NT2/D1 (cell line): ENCODE data around the gene LEMD2.

Experiments
- SUZ12 ChIP-seq: IDR thresholded peaks from 2 replicates; pipeline ENCODE4 v1.6.1; 2011; ENCODE audit not compliant: insufficient read length, insufficient read depth; ENCODE audit errors: extremely low read depth
- YY1 ChIP-seq: IDR thresholded peaks from 2 replicates; pipeline ENCODE4 v1.6.1; 2011; ENCODE audit not compliant: insufficient read length, insufficient read depth
- ZNF274 ChIP-seq: IDR thresholded peaks from 2 replicates; pipeline ENCODE4 v1.6.1; 2011; ENCODE audit warnings: mild to moderate bottlenecking, low read depth, low read length

DNA sequence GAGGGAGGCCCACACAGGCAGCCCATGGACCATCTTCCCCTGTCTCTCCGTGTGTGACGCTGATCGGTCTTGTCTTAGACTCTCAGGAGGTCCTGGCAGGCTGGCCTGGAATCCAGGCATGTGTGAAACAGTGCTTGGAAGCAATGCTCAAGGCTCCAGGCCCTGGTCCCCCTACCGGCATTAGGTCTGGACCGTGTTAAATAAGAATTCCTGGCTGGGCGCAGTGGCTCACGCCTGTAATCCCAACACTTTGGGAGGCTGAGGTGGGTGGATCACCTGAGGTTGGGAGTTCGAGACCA lies 55.3 kb downstream of the LEMD2 start:
- TF ChIP-seq ZNF274 (no peak), YY1 (no peak), SUZ12 (no peak)
